Right lobe of liver (tissue), 6 donors: ENCODE measurements around the gene ZIK1. TPM values are rescaled to one million over a fixed set of nuclear protein-coding genes. Genes with fewer than 3 reads are reported as not detected.
A peak's percentile ranks its signal among the peaks of the same experiment; 100 is the strongest.

Experiments used
- ATAC-seq, 4 donors: fragments of 200-7000 bp; cut with Tn5 transposase; one replicate each; pipeline ENCODE4 v1.9.1; 2020; ENCODE audit warnings: mild to moderate bottlenecking in 4 of 4, moderate library complexity in 4 of 4
- DNase-seq, 3 donors: peaks; one replicate each; pipeline ENCODE4 v3.0.0-alpha.2; 2020
- H3K27ac ChIP-seq, 3 donors: fragments of 200-600 bp; one replicate each; pipeline ENCODE4 v1.8.0; 2022
- H3K27me3 ChIP-seq, 2 donors: fragments of 200-600 bp; one replicate each; pipeline ENCODE4 v1.8.0; 2022
- H3K36me3 ChIP-seq, 4 donors: fragments of 200-600 bp; sonication (generic) in 1 of 4; one replicate each; pipeline versions ENCODE4 v1.5.1 to v1.8.0; 2017 to 2022; ENCODE audit warnings: control low read depth in 1 of 4
- H3K4me1 ChIP-seq, 4 donors: fragments of 200-600 bp; sonication (generic) in 1 of 4; one replicate each; pipeline versions ENCODE4 v1.5.1 to v1.8.0; 2017 to 2022; ENCODE audit warnings: control low read depth in 1 of 4
- H3K4me3 ChIP-seq, 3 donors: fragments of 200-600 bp; one replicate each; pipeline ENCODE4 v1.8.0; 2022
- H3K9me3 ChIP-seq, 4 donors: fragments of 200-600 bp; sonication (generic) in 1 of 4; one replicate each; pipeline versions ENCODE4 v1.5.1 to v1.8.0; 2017 to 2022; ENCODE audit warnings: control low read depth in 1 of 4
- POLR2A ChIP-seq: fragments of 450-650 bp; IDR thresholded peaks from one replicate; pipeline ENCODE4 v1.6.1; 2017; ENCODE audit warnings: antibody characterized with exemption, mild to moderate bottlenecking
- WGBS: methylation state at CpG from one replicate; pipeline ENCODE4 v1.1.6; 2018; ENCODE audit warnings: low coverage, low lambda C conversion rate; ENCODE audit not compliant: insufficient coverage; ENCODE audit errors: missing lambda C conversion rate; 5-methylcytosine and 5-hydroxymethylcytosine counted together
- intact Hi-C, 2 donors: fragments of 100-400 bp; cut with DNase I; formaldehyde crosslinking; loops; one replicate each; pipeline versions ENCODE4 v1.11.2 to v1.14.1; 2022
- long read RNA-seq: library from polyadenylated mRNA; unstranded; transcript quantifications from one replicate; pipeline ENCODE4 v2.0.0, GENCODE V29; 2019
- total RNA-seq, 6 experiments: library from RNA; depleted of rRNA in 2 of 6; stranded (reverse); fragments of >200 nt in 2 of 6; fragmentation: NEBNext Ultra II Directional in 3 of 6; extraction: Animal tissue kit (Norgen Biotek cat#: 25700) in 3 of 6; gene quantifications; one replicate each; pipeline versions ENCODE4 v1.1.0 to v1.2.4, GENCODE V29; 2016 to 2023
- TF ChIP-seq, protein P1 (sequence below), 4 donors: fragments of 200-600 bp in 3 of 4; fragments of 450-650 bp in 1 of 4; IDR thresholded peaks; one replicate each; pipeline versions ENCODE4 v1.5.1 to v1.8.0; 2016 to 2022; ENCODE audit warnings: antibody characterized with exemption in 4 of 4, mild to moderate bottlenecking in 2 of 4
- donor health status: DM: no; HTN: yes; CAD: no.
- donor health status: DM: no; HTN: no; CAD: no.
- donor health status: DM: no; HTN: no; CAD: no.
- donor health status: DM: no; HTN: yes; CAD: no.
- donor health status: DM: no; HTN: yes; CAD: no.

The ZIK1 gene
- total RNA-seq: 1 to 10 TPM in 1 of 6 experiments, under 1 TPM in 5; 0.31 to 4.2 (median 0.39) TPM
- long read RNA-seq: 0 reads

DNA sequence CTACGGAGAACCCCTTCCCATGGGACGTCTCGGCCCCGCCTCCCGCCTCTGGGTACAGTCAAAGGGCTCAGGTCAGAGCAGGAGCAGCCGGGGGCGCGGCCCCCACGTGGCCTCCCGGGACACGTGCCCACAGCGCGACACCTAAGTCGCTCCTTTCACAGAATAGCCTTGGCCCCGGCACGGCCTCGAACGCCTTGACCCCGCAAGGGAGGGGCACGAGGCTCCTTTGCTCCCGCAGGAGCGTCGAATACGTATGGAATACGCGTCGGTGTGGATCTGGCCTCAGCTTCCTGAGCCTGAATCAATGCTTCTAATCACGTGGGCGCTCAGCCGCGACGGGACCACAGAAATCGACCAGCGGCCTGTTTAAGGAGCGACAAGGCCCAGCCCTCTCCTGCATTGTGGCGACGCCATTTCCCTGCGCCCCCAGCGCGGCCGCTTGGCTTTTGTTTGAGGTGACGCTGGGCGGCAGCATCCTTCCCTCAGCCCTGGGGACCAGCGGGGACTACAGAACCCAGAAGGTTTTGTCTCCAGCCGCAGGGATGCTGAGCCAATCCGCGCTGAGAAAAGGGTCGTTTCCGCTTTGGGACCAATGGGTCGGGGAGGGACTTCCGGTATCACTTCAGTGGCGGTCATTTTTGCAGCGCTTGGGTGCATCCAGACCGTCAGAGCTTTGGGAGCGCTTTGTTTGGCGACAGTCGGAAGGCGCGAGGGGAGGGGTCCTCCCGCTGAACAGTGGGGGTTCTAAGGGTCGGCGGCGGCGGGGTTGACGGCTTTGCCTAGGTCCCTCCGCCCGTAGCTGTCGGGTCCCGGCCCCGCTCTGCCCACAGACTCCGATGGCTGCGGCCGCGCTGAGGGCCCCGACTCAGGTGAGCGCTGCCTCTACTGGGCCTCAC lies at the start of gene ZIK1:
Gene ZIK1 (plus strand): TSS at position 625 of the 896 bp plus-strand sequence. CDS start 212 bp downstream, at position 837.
- WGBS: 2% methylated on average over 22 of the region's 76 CpGs
- no peaks in the 10 kb centered on the region for H3K4me1 ChIP-seq
- intact Hi-C loops: no loop called here
- H3K4me3 ChIP-seq: peak within 1 kb of the TSS; percentile 38 to 55 (median 48)
- ATAC-seq: peak; percentile 78 to 89 (median 84)
- TF ChIP-seq POLR2A: no peak
- TF ChIP-seq, protein P1, sequence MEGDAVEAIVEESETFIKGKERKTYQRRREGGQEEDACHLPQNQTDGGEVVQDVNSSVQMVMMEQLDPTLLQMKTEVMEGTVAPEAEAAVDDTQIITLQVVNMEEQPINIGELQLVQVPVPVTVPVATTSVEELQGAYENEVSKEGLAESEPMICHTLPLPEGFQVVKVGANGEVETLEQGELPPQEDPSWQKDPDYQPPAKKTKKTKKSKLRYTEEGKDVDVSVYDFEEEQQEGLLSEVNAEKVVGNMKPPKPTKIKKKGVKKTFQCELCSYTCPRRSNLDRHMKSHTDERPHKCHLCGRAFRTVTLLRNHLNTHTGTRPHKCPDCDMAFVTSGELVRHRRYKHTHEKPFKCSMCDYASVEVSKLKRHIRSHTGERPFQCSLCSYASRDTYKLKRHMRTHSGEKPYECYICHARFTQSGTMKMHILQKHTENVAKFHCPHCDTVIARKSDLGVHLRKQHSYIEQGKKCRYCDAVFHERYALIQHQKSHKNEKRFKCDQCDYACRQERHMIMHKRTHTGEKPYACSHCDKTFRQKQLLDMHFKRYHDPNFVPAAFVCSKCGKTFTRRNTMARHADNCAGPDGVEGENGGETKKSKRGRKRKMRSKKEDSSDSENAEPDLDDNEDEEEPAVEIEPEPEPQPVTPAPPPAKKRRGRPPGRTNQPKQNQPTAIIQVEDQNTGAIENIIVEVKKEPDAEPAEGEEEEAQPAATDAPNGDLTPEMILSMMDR (IDR thresholded peaks at IDR 0.05): no peak
- H3K27ac ChIP-seq: no peak within 1 kb of the TSS
- H3K27me3 ChIP-seq: no peaks in the 10 kb centered on the region
- peaks cover 0 to 3% (median 0%) of the 10 kb centered on the region in 4 donors for H3K9me3 ChIP-seq
- H3K36me3 ChIP-seq: no peaks in the 10 kb centered on the region
- peak; percentile 71 to 83 (median 78) for DNase-seq

DNA sequence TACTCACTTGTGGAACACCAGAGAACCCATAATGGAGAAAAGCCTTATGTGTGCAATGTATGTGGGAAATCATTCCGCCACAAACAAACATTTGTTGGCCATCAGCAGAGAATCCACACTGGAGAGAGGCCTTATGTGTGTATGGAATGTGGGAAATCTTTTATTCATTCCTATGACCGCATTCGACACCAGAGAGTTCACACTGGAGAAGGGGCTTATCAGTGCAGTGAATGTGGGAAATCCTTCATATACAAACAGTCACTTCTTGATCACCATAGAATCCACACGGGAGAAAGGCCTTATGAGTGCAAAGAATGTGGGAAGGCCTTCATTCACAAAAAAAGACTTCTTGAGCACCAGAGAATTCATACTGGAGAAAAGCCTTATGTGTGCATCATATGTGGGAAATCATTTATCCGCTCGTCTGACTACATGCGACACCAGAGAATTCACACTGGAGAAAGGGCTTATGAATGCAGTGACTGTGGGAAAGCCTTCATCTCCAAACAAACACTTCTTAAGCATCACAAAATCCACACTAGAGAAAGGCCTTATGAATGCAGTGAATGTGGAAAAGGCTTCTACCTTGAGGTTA lies 45.9 kb upstream of the ZIK1 start:
- no peak for ATAC-seq
- Histone ChIP-seq H3K4me3 (no peak overlapping the region), H3K4me1 (no peaks in the 10 kb centered on the region), H3K27me3 (no peaks in the 10 kb centered on the region), H3K36me3 (peaks cover 0 to 20% (median 0%) of the 10 kb centered on the region in 4 donors), H3K27ac (no peak overlapping the region), H3K9me3 (peaks cover 0 to 67% (median 32%) of the 10 kb centered on the region in 4 donors)
- TF ChIP-seq POLR2A: no peak
- TF ChIP-seq, protein P1 (IDR thresholded peaks at IDR 0.05): no peak
- DNase-seq: no peak
- intact Hi-C loops: no loop called here
- WGBS: 95% methylated on average over 7 of the region's 7 CpGs

DNA sequence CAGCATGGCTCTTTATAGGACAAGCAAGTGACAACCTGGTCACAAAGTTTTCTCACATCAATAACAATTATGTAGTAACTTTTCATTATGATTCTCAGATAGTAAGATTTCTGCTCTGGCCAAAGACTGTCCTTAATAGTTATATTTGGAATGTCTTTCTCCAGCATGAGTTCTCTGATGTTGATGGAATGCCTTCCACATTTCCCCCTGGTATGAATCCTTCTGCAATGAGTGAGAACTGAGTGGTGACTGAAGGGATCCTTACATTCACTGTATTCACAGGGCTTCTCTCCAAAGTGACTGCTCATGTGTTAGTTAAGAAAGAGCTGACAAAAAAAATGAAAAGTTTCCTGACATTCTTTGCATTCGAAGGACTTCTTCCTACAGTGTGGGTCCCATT lies 37.4 kb upstream of the ZIK1 start:
- H3K36me3 ChIP-seq: peaks cover 0 to 50% (median 20%) of the 10 kb centered on the region in 4 donors
- WGBS: 86% methylated on average over 1 of the region's 1 CpG

DNA sequence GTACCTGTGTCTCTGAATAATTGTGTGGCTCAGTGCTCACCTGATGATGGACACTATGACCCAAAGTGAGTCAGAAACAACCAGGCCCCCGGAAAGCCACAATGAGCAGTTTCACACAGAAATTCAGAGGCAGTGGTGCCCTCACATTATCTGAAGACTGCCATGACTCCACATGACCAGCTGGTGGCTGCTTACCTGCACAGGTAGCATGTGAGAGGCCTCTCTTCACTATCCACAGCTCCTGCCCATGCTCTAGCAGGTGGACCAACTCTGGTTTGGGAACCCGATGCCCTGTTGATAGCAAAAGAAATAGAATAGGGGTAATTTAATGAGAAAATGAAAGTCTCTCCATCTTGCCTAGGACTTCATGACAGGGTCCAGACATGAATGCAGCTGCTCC lies 31.5 kb upstream of the ZIK1 start:
- peaks cover 0 to 19% (median 12%) of the 10 kb centered on the region in 4 donors for H3K9me3 ChIP-seq
- 100% methylated on average over 1 of the region's 2 CpGs for WGBS
- H3K27ac ChIP-seq: no peak overlapping the region
- intact Hi-C loops: no loop called here
- ATAC-seq: no peak
- no peak for DNase-seq
- no peak for TF ChIP-seq POLR2A
- TF ChIP-seq, protein P1 (IDR thresholded peaks at IDR 0.05): no peak
- no peaks in the 10 kb centered on the region for H3K4me1 ChIP-seq
- H3K27me3 ChIP-seq: no peaks in the 10 kb centered on the region
- H3K4me3 ChIP-seq: no peak overlapping the region
- H3K36me3 ChIP-seq: peaks cover 0 to 55% (median 37%) of the 10 kb centered on the region in 4 donors

More for the DNA sequence above, 37.4 kb upstream of the ZIK1 start:
- no peak overlapping the region for H3K27ac ChIP-seq
- no peak for TF ChIP-seq POLR2A
- TF ChIP-seq, protein P1 (IDR thresholded peaks at IDR 0.05): no peak
- ATAC-seq: no peak
- intact Hi-C loops: no loop called here
- no peaks in the 10 kb centered on the region for H3K4me1 ChIP-seq
- H3K9me3 ChIP-seq: peaks cover 0 to 53% (median 38%) of the 10 kb centered on the region in 4 donors
- DNase-seq: no peak
- H3K27me3 ChIP-seq: no peaks in the 10 kb centered on the region
- H3K4me3 ChIP-seq: no peak overlapping the region
